NCI-H82 treated with DMSO at 0.1 percent for 48 hours (cell line): ENCODE measurements around the gene OR2V2.

Experiments used
- DNase-seq: peaks from one replicate; lab custom pipeline; 2025; ENCODE audit not compliant: unreplicated experiment; lab: John Stamatoyannopoulos, UW

OR2V2 gene

GRCh38 chr5:181189962-181190710, 42.8 kb downstream of the OR2V2 start:
- no peak for DNase-seq

GRCh38 chr5:181190711-181191525, 43.5 kb downstream of the OR2V2 start:
- no peak for DNase-seq

- DNase-seq = no peak
These were observed 44.3 kb downstream of the OR2V2 start for GRCh38 chr5:181191526-181192336.

- no peak for DNase-seq
These were observed 45.1 kb downstream of the OR2V2 start for GRCh38 chr5:181192337-181193046.

- no peak for DNase-seq
These were observed 46.3 kb downstream of the OR2V2 start for GRCh38 chr5:181193656-181194055.

GRCh38 chr5:181194489-181195248, 47.3 kb downstream of the OR2V2 start:
- DNase-seq = no peak

- DNase-seq = no peak
These were observed 47.9 kb downstream of the OR2V2 start for GRCh38 chr5:181195249-181195761.

GRCh38 chr5:181197326-181197951, 50.1 kb downstream of the OR2V2 start:
- no peak for DNase-seq

- no peak for DNase-seq
These were observed 50.8 kb downstream of the OR2V2 start for GRCh38 chr5:181198106-181198685.

- no peak for DNase-seq
These were observed 51.6 kb downstream of the OR2V2 start for GRCh38 chr5:181198905-181199519.

GRCh38 chr5:181199881-181200638, 52.7 kb downstream of the OR2V2 start:
- DNase-seq = no peak

- no peak for DNase-seq
These were observed 53.4 kb downstream of the OR2V2 start for GRCh38 chr5:181200816-181201215.

- DNase-seq = no peak
These were observed 55.8 kb downstream of the OR2V2 start for GRCh38 chr5:181203093-181203711.

GRCh38 chr5:181203777-181204112, 56.4 kb downstream of the OR2V2 start:
- no peak for DNase-seq

- DNase-seq = no peak
These were observed 56.9 kb downstream of the OR2V2 start for GRCh38 chr5:181204113-181204825.

- DNase-seq = no peak
These were observed 57.7 kb downstream of the OR2V2 start, which contains the start of gene TRIM7 for GRCh38 chr5:181204826-181205760. TSS of gene TRIM7 (minus strand) at chr5:181205196. CDS start at chr5:181205110, 86 bp downstream.
